WTC11 (cell line): ENCODE data around the gene DDX39B. TPM values are rescaled to one million over a fixed set of nuclear protein-coding genes. Genes with fewer than 3 reads are reported as not detected.

ENCODE experiments used
- ATAC-seq: fragments of 200-7000 bp; cut with Tn5 transposase; 2 replicates; pipeline ENCODE4 v1.10.0; 2021; ENCODE audit warnings: mild to moderate bottlenecking, moderate library complexity
- CTCF ChIA-PET: fragments of 300-600 bp; sonication (Branson Sonifier 250); formaldehyde crosslinking; loops from one replicate; lab custom pipeline; 2021; ENCODE audit warnings: antibody characterized with exemption; lab: Charles Lee
- POLR2A ChIA-PET: fragments of 350-600 bp; sonication (Branson Sonifier 250); formaldehyde crosslinking; loops from one replicate; lab custom pipeline; 2021; ENCODE audit warnings: antibody characterized with exemption; lab: Charles Lee
- DNase-seq: peaks from one replicate; pipeline ENCODE4 v3.0.0; 2021; ENCODE audit warnings: low spot score
- H3K27ac Mint-ChIP-seq: 2 replicates; pipeline ENCODE4 v1.8.0; 2021; ENCODE audit warnings: mixed read lengths
- H3K27me3 Mint-ChIP-seq: 2 replicates; pipeline ENCODE4 v1.8.0; 2021; ENCODE audit warnings: low read depth, mild to moderate bottlenecking, moderate library complexity, mixed read lengths
- H3K36me3 Mint-ChIP-seq: 2 replicates; pipeline ENCODE4 v1.8.0; 2021; ENCODE audit warnings: mixed read lengths
- H3K4me1 Mint-ChIP-seq: 2 replicates; pipeline ENCODE4 v1.8.0; 2022; ENCODE audit warnings: mixed read lengths
- H3K4me3 Mint-ChIP-seq: 2 replicates; pipeline ENCODE4 v1.8.0; 2021; ENCODE audit warnings: mild to moderate bottlenecking, moderate library complexity, mixed read lengths
- H3K9me3 Mint-ChIP-seq: 2 replicates; pipeline ENCODE4 v1.8.0; 2021; ENCODE audit warnings: mixed read lengths
- CBFB ChIP-seq: sonication (generic); formaldehyde crosslinking; IDR thresholded peaks from 2 replicates; pipeline ENCODE4 v1.8.1; 2022; ENCODE audit warnings: mild to moderate bottlenecking, low read depth, missing genetic modification reagents
- CTCF ChIP-seq: fragments of 200-600 bp; IDR thresholded peaks from 2 replicates; pipeline ENCODE4 v1.8.0; 2022; ENCODE audit warnings: antibody characterized with exemption
- EMX1 ChIP-seq: fragments of 250-450 bp; sonication (Bioruptor Pico); IDR thresholded peaks from 2 replicates; pipeline ENCODE4 v1.8.0; 2021; ENCODE audit warnings: mild to moderate bottlenecking
- ETV6 ChIP-seq: sonication (generic); formaldehyde crosslinking; IDR thresholded peaks from 2 replicates; pipeline ENCODE4 v1.8.1; 2022; ENCODE audit warnings: mild to moderate bottlenecking, missing genetic modification reagents
- FOXP4 ChIP-seq: sonication (generic); formaldehyde crosslinking; IDR thresholded peaks from 2 replicates; pipeline ENCODE4 v1.8.0; 2022; ENCODE audit warnings: mild to moderate bottlenecking, missing genetic modification reagents
- GABPB1 ChIP-seq: sonication (generic); formaldehyde crosslinking; IDR thresholded peaks from 2 replicates; pipeline ENCODE4 v1.8.1; 2023; ENCODE audit warnings: mild to moderate bottlenecking, missing genetic modification reagents
- HMGA2 ChIP-seq: fragments of 250-450 bp; sonication (Bioruptor Pico); IDR thresholded peaks from 2 replicates; pipeline ENCODE4 v1.4.0; 2021; ENCODE audit warnings: mild to moderate bottlenecking, moderate library complexity
- HMGXB4 ChIP-seq: sonication (generic); formaldehyde crosslinking; IDR thresholded peaks from 2 replicates; pipeline ENCODE4 v1.8.1; 2023; ENCODE audit warnings: mild to moderate bottlenecking, moderate library complexity, missing genetic modification reagents
- JAZF1 ChIP-seq: fragments of 250-450 bp; sonication (Bioruptor Pico); IDR thresholded peaks from 2 replicates; pipeline ENCODE4 v1.9.0; 2021; ENCODE audit warnings: moderate library complexity, mild to moderate bottlenecking, inconsistent platforms
- JUN ChIP-seq: sonication (generic); formaldehyde crosslinking; IDR thresholded peaks from 2 replicates; pipeline ENCODE4 v1.8.0; 2023; ENCODE audit warnings: mild to moderate bottlenecking, missing genetic modification reagents
- MXD4 ChIP-seq: fragments of 250-450 bp; sonication (Bioruptor Pico); IDR thresholded peaks from 2 replicates; pipeline ENCODE4 v1.8.0; 2021; ENCODE audit warnings: mild to moderate bottlenecking, moderate library complexity, borderline replicate concordance
- NR3C1 ChIP-seq: sonication (generic); formaldehyde crosslinking; conservative IDR thresholded peaks from 2 replicates; pipeline ENCODE4 v1.8.1; 2023; ENCODE audit warnings: low read depth, mild to moderate bottlenecking, missing genetic modification reagents
- PREB ChIP-seq: sonication (generic); formaldehyde crosslinking; IDR thresholded peaks from 2 replicates; pipeline ENCODE4 v1.8.1; 2022; ENCODE audit warnings: mild to moderate bottlenecking, missing genetic modification reagents, moderate library complexity, borderline replicate concordance
- RELA ChIP-seq: sonication (generic); formaldehyde crosslinking; IDR thresholded peaks from 2 replicates; pipeline ENCODE4 v1.8.1; 2022; ENCODE audit warnings: missing genetic modification reagents, mild to moderate bottlenecking, borderline replicate concordance
- SP1 ChIP-seq: sonication (generic); formaldehyde crosslinking; conservative IDR thresholded peaks from 2 replicates; pipeline ENCODE4 v1.8.1; 2022; ENCODE audit warnings: missing genetic modification reagents
- TP53 ChIP-seq: sonication (generic); formaldehyde crosslinking; IDR thresholded peaks from 2 replicates; pipeline ENCODE4 v1.8.1; 2023; ENCODE audit warnings: mild to moderate bottlenecking, missing genetic modification reagents
- ZBTB21 ChIP-seq: sonication (generic); formaldehyde crosslinking; IDR thresholded peaks from 2 replicates; pipeline ENCODE4 v1.8.1; 2023; ENCODE audit warnings: mild to moderate bottlenecking, missing genetic modification reagents, borderline replicate concordance
- ZNF121 ChIP-seq: sonication (generic); formaldehyde crosslinking; IDR thresholded peaks from 2 replicates; pipeline ENCODE4 v1.8.0; 2023; ENCODE audit warnings: missing genetic modification reagents
- ZNF219 ChIP-seq: sonication (generic); formaldehyde crosslinking; IDR thresholded peaks from 2 replicates; pipeline ENCODE4 v1.8.0; 2023; ENCODE audit warnings: missing genetic modification reagents, mild to moderate bottlenecking, borderline replicate concordance
- ZNF396 ChIP-seq: fragments of 250-450 bp; sonication (Bioruptor Pico); IDR thresholded peaks from 2 replicates; pipeline ENCODE4 v1.8.0; 2021; ENCODE audit warnings: mild to moderate bottlenecking, moderate library complexity, borderline replicate concordance
- ZNF416 ChIP-seq: fragments of 250-450 bp; sonication (Bioruptor Pico); IDR thresholded peaks from 2 replicates; pipeline ENCODE4 v1.9.0; 2021; ENCODE audit warnings: mild to moderate bottlenecking, inconsistent platforms
- total RNA-seq: library from RNA; stranded (reverse); gene quantifications from 3 replicates; pipeline ENCODE4 v1.2.3, GENCODE V29; 2021

Gene DDX39B
- total RNA-seq, 1 experiment from 2014 or later, result 712 TPM

- peaks cover 30% of the 10 kb centered on the region for H3K27me3 Mint-ChIP-seq
- CTCF ChIA-PET, result interaction anchor here (0.5 to 2.0 kb wide), 9 partner anchors 16 to 107 kb away, joined by 3 to 15 read pairs (median 5); partner anchors contain the start of genes ATP6V1G2 and MCCD1
- TF ChIP-seq JUN (CRISPR knock-in tag) (no peak), TP53 (CRISPR knock-in tag) (no peak), ZNF219 (CRISPR knock-in tag) (no peak), ZBTB21 (no peak), ETV6 (CRISPR knock-in tag) (no peak), RELA (CRISPR knock-in tag) (no peak), ZNF396 (CRISPR knock-in tag) (no peak), CBFB (CRISPR knock-in tag) (no peak), HMGA2 (no peak), SP1 (CRISPR knock-in tag) (no peak), HMGXB4 (CRISPR knock-in tag) (no peak), ZNF121 (CRISPR knock-in tag) (no peak), JAZF1 (CRISPR knock-in tag) (no peak), NR3C1 (CRISPR knock-in tag) (no peak), PREB (CRISPR knock-in tag) (no peak), EMX1 (no peak), GABPB1 (no peak), ZNF416 (no peak), FOXP4 (CRISPR knock-in tag) (no peak)
- TF ChIP-seq, all 79 proteins: peak for 0
- Mint-ChIP-seq H3K9me3 (no peaks in the 10 kb centered on the region), H3K4me3 (peak overlapping the region; percentile 91), H3K27ac (peak overlapping the region; percentile 62; the same call in 1 of the 2 replicates), H3K36me3 (no peaks in the 10 kb centered on the region), H3K4me1 (peaks cover 54% of the 10 kb centered on the region)
- DNase-seq (no peak), ATAC-seq (no peak)
- POLR2A ChIA-PET, result interaction anchor here (1.0 to 1.1 kb wide), 2 partner anchors 34 to 46 kb away, joined by 3 read pairs; partner anchors contain the start of gene DDX39B
Measured at GRCh38 chr6:31495580-31495979, 46.2 kb downstream of the DDX39B start.

- Mint-ChIP-seq H3K9me3 (no peaks in the 10 kb centered on the region), H3K4me3 (peak overlapping the region; percentile 91), H3K36me3 (no peaks in the 10 kb centered on the region), H3K27me3 (peaks cover 30% of the 10 kb centered on the region), H3K27ac (peak overlapping the region; percentile 91), H3K4me1 (peaks cover 57% of the 10 kb centered on the region)
- ATAC-seq (peak; percentile 67), DNase-seq (peak; percentile 92)
- ChIA-PET CTCF (interaction anchor here (1.0 to 2.0 kb wide), 7 partner anchors 17 to 104 kb away, joined by 3 to 15 read pairs (median 5); partner anchors contain the start of genes ATP6V1G2 and MCCD1), POLR2A (interaction anchor here (0.6 to 1.1 kb wide), 3 partner anchors 36 to 149 kb away, joined by 3 read pairs; partner anchors contain the start of gene DDX39B)
- peak; percentile 73 for TF ChIP-seq CTCF
- peak; percentile 72 for TF ChIP-seq HMGXB4 (CRISPR knock-in tag)
- no peak for TF ChIP-seq MXD4 (CRISPR knock-in tag)
- TF ChIP-seq ZNF416, result no peak
- no peak for TF ChIP-seq FOXP4 (CRISPR knock-in tag)
Measured at GRCh38 chr6:31493875-31494694, 47.7 kb downstream of the DDX39B start.
